Measurements from ENCODE around the gene EN1. TPM values are rescaled to one million over a fixed set of nuclear protein-coding genes. Genes with fewer than 3 reads are reported as not detected.

Gene EN1
- 3.8 and 6.3 TPM in 2 replicates for total RNA-seq (2012; rRNA removed)

DNA sequence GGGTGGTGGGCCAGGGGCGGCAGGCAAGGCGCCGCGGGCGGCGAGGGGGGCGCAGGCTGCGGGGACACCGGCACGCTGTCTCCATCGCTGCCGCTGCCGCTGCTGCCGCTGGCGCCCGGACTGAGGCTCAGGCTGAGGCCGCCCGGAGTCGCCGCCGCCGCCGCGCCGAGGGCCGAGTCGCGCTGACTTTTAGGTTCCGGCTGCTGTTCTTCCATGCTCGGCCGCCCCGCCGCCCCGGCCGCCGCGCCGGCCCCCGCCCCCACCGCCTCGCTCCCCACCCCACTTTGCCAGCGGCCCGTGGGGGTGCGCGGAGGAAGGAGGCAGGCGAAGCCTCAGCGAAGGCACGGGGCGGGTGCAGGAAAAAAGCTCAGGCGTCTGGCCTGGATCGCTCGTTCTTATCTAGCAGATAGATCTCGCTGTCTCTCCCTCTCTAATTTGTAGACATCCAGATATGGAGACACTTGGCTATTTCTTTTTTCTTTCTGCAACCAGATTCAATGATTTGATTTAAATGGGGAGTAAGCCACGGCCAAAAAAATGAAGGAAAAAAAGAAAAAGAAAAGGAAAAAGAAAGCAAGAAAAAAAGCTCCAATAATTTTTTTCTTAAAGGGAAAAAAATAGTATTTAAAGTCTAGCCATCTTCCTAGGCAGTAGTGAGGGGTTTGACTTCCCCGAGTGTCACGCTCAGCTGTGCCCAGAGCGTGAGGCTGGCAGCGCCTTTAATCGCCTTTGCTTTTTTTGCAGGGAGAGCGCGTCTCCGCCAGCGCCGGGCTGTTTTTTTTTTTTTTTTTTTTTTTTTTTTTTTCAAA is at the start of gene EN1:
EN1 (minus strand) TSS at position 696 of the 809 bp plus-strand sequence; CDS start at position 215, 481 bp downstream.
- no peaks in the 10 kb centered on the region for H3K27me3 ChIP-seq (ENCODE audit: control insufficient read depth, insufficient read depth, low read length)
- peak within 1 kb of the TSS; percentile 96 for H3K9ac ChIP-seq (ENCODE audit: low read depth, low read length)
- peaks cover 11% of the 10 kb centered on the region for H3K36me3 ChIP-seq (ENCODE audit: insufficient read depth, low read length)
- H3K4me1 ChIP-seq (ENCODE audit: control insufficient read depth, insufficient read depth, low read length) = peaks cover 30% of the 10 kb centered on the region
- H3K9me3 ChIP-seq (replicated peaks; ENCODE audit: low read length) = no peaks in the 10 kb centered on the region
- peak within 1 kb of the TSS; percentile 99 for H3K4me2 ChIP-seq (ENCODE audit: low read length)
- peak within 1 kb of the TSS; percentile 88 for H3K4me3 ChIP-seq (ENCODE audit: low read length)

DNA sequence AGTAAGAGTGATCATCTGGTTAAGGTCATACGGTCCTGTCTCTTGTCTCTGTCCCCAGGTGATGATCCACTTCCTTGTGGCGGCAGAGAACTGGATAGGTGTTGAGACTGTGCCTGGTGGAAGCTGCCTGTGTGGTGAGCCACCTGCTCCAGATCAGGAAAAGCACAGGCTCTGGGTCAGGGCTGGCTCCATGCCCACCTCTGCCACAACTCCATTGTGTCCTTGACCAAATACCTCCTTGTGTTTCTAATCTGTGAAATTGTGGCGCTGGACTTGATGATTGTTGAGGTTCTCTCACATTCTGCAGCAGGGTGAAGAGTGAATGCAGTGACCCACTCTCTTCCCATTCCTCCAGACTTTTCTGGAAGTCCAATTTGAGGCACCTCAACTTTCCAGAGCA is 45.7 kb upstream of the EN1 start:
- H3K36me3 ChIP-seq (ENCODE audit: insufficient read depth, low read length) = no peaks in the 10 kb centered on the region
- no peak overlapping the region for H3K4me2 ChIP-seq (ENCODE audit: low read length)
- H3K9ac ChIP-seq (ENCODE audit: low read depth, low read length) = no peak overlapping the region
- H3K4me3 ChIP-seq (ENCODE audit: low read length) = no peak overlapping the region
- H3K4me1 ChIP-seq (ENCODE audit: control insufficient read depth, insufficient read depth, low read length) = no peaks in the 10 kb centered on the region
- no peaks in the 10 kb centered on the region for H3K27me3 ChIP-seq (ENCODE audit: control insufficient read depth, insufficient read depth, low read length)
- H3K9me3 ChIP-seq (replicated peaks; ENCODE audit: low read length) = no peaks in the 10 kb centered on the region

DNA sequence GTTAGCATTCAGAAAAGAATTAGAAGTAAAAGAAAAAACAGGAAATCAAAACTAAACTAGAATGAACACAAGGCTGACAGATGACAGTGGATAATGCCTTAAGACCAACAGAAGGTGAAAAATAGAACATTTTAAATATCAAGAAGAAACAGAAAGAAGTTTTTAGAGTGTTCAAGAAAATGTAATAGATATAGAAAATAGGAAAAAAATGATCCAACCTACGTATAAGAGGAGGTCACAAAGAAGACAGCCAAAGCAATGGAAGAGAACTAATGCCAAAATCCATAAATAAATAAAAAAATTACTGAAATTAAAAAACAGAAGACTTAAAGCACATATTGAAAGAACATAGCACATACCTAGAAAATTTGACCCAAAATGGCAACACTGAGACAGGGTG is 42.5 kb upstream of the EN1 start:
- Histone ChIP-seq H3K9me3 (replicated peaks; ENCODE audit: low read length) (no peaks in the 10 kb centered on the region), H3K9ac (ENCODE audit: low read depth, low read length) (no peak overlapping the region), H3K4me2 (ENCODE audit: low read length) (no peak overlapping the region), H3K27me3 (ENCODE audit: control insufficient read depth, insufficient read depth, low read length) (no peaks in the 10 kb centered on the region), H3K4me1 (ENCODE audit: control insufficient read depth, insufficient read depth, low read length) (no peaks in the 10 kb centered on the region), H3K36me3 (ENCODE audit: insufficient read depth, low read length) (no peaks in the 10 kb centered on the region), H3K4me3 (ENCODE audit: low read length) (no peak overlapping the region)

DNA sequence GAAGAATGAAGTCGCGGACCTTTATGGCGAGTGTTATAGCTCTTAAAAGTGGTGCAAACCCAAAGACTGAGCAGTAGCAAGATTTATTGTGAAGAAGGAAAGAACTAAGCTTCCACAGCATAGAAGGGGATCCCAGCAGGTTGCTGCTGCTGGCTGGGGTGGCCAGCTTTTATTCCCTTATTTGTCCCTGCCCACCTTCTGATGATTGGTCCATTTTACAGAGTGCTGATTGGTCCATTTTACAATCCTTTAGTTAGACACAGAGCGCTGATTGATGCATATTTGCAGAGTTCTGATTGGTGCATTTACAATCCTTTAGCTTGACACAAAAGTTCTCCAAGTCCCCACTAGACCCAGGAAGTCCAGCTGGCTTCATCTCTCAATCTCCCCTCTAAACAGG is 36.3 kb upstream of the EN1 start:
- H3K4me2 ChIP-seq (ENCODE audit: low read length) = no peak overlapping the region
- H3K9me3 ChIP-seq (replicated peaks; ENCODE audit: low read length) = no peaks in the 10 kb centered on the region

DNA sequence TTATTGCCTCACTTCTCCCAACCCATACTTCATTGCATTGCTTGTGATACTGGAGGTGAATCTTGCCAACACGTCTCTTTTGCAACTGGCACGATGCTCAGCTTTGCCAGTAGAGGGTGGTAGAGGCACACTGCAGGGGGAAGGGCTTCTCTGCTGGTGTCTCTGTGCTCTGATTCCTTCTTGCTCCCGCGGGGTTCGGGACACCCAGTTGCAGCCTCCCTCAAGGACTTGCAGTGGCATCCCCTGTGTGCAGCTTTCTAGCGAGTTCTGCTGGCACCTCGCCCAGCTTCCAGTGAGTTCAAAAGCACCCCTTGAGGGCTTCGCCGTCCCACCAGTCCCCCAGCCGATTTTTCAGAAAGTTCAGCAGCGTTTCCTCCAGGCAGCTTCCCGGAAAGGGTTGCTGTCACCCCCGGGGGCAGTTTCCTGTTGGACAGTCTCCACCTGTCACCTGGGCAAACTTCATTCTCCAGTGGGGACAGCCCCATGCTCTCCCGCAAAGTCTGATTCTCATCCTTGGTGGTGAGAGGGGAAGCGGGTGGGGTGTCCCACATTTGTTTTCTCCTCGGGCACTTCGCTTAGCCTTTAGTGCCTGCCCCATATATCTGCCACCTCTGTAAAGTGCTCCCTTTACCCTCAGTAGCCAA is 35.4 kb upstream of the EN1 start:
- H3K4me3 ChIP-seq (ENCODE audit: low read length) = peak overlapping the region; percentile 60
- no peak overlapping the region for H3K9ac ChIP-seq (ENCODE audit: low read depth, low read length)
- H3K9me3 ChIP-seq (replicated peaks; ENCODE audit: low read length) = no peaks in the 10 kb centered on the region

More for the DNA sequence above, 36.3 kb upstream of the EN1 start:
- Histone ChIP-seq H3K4me1 (ENCODE audit: control insufficient read depth, insufficient read depth, low read length) (no peaks in the 10 kb centered on the region), H3K36me3 (ENCODE audit: insufficient read depth, low read length) (no peaks in the 10 kb centered on the region), H3K9ac (ENCODE audit: low read depth, low read length) (no peak overlapping the region), H3K27me3 (ENCODE audit: control insufficient read depth, insufficient read depth, low read length) (peaks cover 29% of the 10 kb centered on the region), H3K4me3 (ENCODE audit: low read length) (no peak overlapping the region)

DNA sequence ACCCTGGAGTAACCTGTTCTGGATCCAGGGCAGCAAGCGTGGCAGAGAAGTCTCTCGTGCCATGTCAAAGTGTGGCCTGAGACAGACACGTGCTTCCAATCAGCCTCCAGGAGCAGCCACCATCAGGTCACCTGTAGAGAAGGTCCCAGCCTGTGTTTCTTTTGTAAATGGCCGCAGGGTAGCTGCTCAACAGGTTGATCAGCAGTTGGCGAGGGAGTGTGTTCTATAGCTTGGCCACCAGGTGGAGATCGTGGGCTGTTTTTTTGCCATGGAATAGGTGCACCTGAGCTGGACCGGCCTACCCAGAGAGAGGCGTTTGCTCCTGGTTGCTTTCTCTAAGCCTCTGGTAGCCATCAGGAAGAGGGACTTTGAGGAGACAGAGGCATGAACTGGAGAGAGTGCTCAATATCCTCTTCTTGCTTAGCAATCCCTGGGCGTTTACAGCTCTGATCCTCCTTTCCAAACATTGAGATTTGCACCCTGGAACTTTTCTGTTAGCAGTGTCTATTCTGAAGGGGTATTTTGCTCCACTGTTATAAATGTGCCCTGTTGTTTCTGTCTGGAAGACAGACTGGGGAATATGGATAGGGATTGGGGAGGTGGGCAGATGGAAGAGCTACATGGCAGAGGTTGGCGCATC is 34.2 kb upstream of the EN1 start:
- H3K27me3 ChIP-seq (ENCODE audit: control insufficient read depth, insufficient read depth, low read length) = peaks cover 43% of the 10 kb centered on the region
- H3K9ac ChIP-seq (ENCODE audit: low read depth, low read length) = no peak overlapping the region
- no peak overlapping the region for H3K4me2 ChIP-seq (ENCODE audit: low read length)
- H3K9me3 ChIP-seq (replicated peaks; ENCODE audit: low read length) = no peaks in the 10 kb centered on the region
- H3K4me3 ChIP-seq (ENCODE audit: low read length) = no peak overlapping the region
- no peaks in the 10 kb centered on the region for H3K4me1 ChIP-seq (ENCODE audit: control insufficient read depth, insufficient read depth, low read length)
- H3K36me3 ChIP-seq (ENCODE audit: insufficient read depth, low read length) = no peaks in the 10 kb centered on the region

More for the DNA sequence above, 35.4 kb upstream of the EN1 start:
- no peaks in the 10 kb centered on the region for H3K4me1 ChIP-seq (ENCODE audit: control insufficient read depth, insufficient read depth, low read length)
- no peaks in the 10 kb centered on the region for H3K36me3 ChIP-seq (ENCODE audit: insufficient read depth, low read length)
- H3K27me3 ChIP-seq (ENCODE audit: control insufficient read depth, insufficient read depth, low read length) = peaks cover 36% of the 10 kb centered on the region
- H3K4me2 ChIP-seq (ENCODE audit: low read length) = peak overlapping the region; percentile 69

DNA sequence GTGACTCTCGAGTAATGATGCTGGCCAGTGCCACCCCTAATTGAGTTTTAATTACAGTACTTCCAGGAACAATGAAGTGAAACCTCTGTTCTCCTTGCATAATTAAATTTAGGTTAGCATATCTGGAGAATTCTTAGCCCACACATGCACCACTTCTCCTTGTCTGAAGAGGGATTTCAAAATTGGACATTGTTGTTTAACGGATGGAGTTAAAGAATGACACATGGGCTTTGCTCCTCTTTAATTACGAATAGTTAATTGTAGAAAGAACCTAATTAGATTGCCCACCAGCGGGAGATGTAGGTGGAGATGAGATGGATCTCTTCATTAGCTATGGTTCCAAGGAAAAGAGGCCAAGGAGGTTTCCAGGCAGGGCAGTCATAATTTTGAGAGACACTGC is 33.1 kb upstream of the EN1 start:
- peaks cover 54% of the 10 kb centered on the region for H3K27me3 ChIP-seq (ENCODE audit: control insufficient read depth, insufficient read depth, low read length)
- no peak overlapping the region for H3K4me3 ChIP-seq (ENCODE audit: low read length)
- no peak overlapping the region for H3K4me2 ChIP-seq (ENCODE audit: low read length)
- no peaks in the 10 kb centered on the region for H3K4me1 ChIP-seq (ENCODE audit: control insufficient read depth, insufficient read depth, low read length)
- H3K36me3 ChIP-seq (ENCODE audit: insufficient read depth, low read length) = no peaks in the 10 kb centered on the region
- no peak overlapping the region for H3K9ac ChIP-seq (ENCODE audit: low read depth, low read length)
- H3K9me3 ChIP-seq (replicated peaks; ENCODE audit: low read length) = no peaks in the 10 kb centered on the region

DNA sequence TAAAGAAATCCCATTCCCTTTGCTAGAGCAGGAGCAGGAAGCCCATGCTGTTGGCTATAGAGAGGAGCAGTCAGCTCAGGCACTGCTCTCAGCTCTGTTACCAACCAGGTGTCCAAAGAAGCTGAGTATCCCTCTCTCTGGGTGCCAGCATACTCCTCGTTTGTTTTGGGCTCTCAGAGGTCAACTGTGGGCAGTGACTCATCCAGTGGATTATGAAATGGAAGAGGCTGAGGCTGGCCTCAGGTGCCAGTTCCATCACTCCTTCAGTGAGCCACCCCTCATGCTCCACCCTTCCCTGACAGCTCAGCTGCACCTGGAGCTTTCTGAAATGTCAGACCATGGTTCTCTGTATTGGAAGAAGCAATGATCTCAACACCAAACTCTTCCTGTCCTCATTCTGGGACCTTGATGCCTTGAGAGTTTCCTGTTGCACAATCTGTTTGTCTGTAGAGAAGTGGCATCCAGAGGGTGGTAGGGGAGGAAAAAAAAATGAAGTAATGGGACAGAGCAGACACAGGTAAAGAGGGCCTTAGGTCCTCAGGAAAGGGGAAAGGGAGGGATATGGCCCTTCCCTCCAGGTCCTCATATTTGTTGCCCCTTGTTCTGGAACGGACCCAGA is 31.2 kb upstream of the EN1 start:
- no peaks in the 10 kb centered on the region for H3K4me1 ChIP-seq (ENCODE audit: control insufficient read depth, insufficient read depth, low read length)
- H3K36me3 ChIP-seq (ENCODE audit: insufficient read depth, low read length) = no peaks in the 10 kb centered on the region
- H3K9me3 ChIP-seq (replicated peaks; ENCODE audit: low read length) = no peaks in the 10 kb centered on the region
- H3K4me2 ChIP-seq (ENCODE audit: low read length) = no peak overlapping the region
- H3K9ac ChIP-seq (ENCODE audit: low read depth, low read length) = no peak overlapping the region
- peaks cover 61% of the 10 kb centered on the region for H3K27me3 ChIP-seq (ENCODE audit: control insufficient read depth, insufficient read depth, low read length)
- no peak overlapping the region for H3K4me3 ChIP-seq (ENCODE audit: low read length)

DNA sequence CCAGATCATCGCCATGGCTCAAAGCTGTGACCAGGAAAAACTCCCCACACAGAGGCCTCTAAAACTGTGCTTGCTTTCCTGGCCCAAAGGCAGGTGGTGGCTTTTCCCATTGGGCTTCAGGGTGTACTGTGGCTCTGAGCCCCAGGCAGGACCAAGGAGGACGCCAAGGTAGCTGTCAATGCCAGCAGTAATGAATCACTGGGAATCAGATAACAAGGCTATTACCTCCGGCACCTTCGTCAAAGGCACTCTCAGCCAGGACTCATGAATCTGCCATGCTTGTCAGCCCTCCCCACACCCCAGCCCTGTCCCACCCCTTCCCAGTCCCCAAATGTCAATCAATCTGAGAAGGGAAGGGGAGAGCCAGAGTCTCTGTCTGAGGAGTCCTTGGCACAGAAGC is 27.9 kb upstream of the EN1 start:
- Histone ChIP-seq H3K36me3 (ENCODE audit: insufficient read depth, low read length) (no peaks in the 10 kb centered on the region), H3K4me3 (ENCODE audit: low read length) (no peak overlapping the region), H3K9ac (ENCODE audit: low read depth, low read length) (no peak overlapping the region), H3K4me2 (ENCODE audit: low read length) (no peak overlapping the region), H3K27me3 (ENCODE audit: control insufficient read depth, insufficient read depth, low read length) (peaks cover 62% of the 10 kb centered on the region), H3K4me1 (ENCODE audit: control insufficient read depth, insufficient read depth, low read length) (no peaks in the 10 kb centered on the region), H3K9me3 (replicated peaks; ENCODE audit: low read length) (no peaks in the 10 kb centered on the region)

DNA sequence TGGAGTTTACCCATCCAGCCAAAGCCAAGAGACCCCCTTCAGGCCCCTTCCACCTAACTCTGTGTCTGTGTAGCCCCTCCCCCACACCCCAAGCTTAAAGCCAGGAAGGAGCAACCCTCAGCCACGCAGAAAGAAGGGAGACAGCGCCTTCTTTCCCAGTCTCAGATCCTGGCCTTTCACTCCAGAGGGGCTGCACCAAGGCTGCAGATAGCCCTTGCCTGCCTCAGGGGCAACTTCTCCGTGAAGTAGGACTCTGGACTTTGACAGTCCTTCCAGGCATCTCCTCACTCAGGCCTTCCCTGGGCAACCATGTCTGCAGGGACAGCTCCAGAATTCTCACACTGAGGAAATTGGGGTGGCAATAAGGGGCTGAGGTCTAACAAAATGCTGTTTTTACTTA is 26.9 kb upstream of the EN1 start:
- H3K4me2 ChIP-seq (ENCODE audit: low read length) = no peak overlapping the region
- no peaks in the 10 kb centered on the region for H3K9me3 ChIP-seq (replicated peaks; ENCODE audit: low read length)
- no peaks in the 10 kb centered on the region for H3K36me3 ChIP-seq (ENCODE audit: insufficient read depth, low read length)
- no peak overlapping the region for H3K9ac ChIP-seq (ENCODE audit: low read depth, low read length)
- H3K4me1 ChIP-seq (ENCODE audit: control insufficient read depth, insufficient read depth, low read length) = no peaks in the 10 kb centered on the region
- no peak overlapping the region for H3K4me3 ChIP-seq (ENCODE audit: low read length)
- H3K27me3 ChIP-seq (ENCODE audit: control insufficient read depth, insufficient read depth, low read length) = peaks cover 60% of the 10 kb centered on the region

DNA sequence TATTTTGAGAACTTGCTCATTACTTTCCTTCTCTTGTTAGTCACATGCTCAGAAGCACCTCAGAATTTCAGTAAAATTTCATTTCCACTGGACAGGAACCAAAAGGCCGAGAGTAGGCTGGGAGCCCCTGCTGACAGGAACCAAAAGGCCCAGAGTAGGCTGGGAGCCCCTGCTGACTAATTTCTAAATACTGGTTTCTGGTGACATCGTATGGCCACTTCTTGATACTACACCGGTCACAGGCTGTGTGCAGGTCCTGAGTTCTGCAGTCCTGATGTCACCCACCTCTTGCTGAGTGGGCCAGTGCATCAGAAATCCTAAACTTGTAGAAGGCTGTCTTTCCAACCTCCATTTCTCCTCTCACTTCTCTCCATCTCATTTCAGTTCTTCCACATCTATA is 17.7 kb upstream of the EN1 start:
- Histone ChIP-seq H3K4me2 (ENCODE audit: low read length) (no peak overlapping the region), H3K9ac (ENCODE audit: low read depth, low read length) (no peak overlapping the region), H3K9me3 (replicated peaks; ENCODE audit: low read length) (no peaks in the 10 kb centered on the region), H3K36me3 (ENCODE audit: insufficient read depth, low read length) (no peaks in the 10 kb centered on the region), H3K27me3 (ENCODE audit: control insufficient read depth, insufficient read depth, low read length) (peaks cover 5% of the 10 kb centered on the region), H3K4me3 (ENCODE audit: low read length) (no peak overlapping the region), H3K4me1 (ENCODE audit: control insufficient read depth, insufficient read depth, low read length) (peaks cover 8% of the 10 kb centered on the region)
